ENCODE data around the gene RABGGTA. TPM values are rescaled to one million over a fixed set of nuclear protein-coding genes. Genes with fewer than 3 reads are reported as not detected.

The RABGGTA gene
- total RNA-seq, 1 experiment from 2014 or later = 25.6 TPM

DNA sequence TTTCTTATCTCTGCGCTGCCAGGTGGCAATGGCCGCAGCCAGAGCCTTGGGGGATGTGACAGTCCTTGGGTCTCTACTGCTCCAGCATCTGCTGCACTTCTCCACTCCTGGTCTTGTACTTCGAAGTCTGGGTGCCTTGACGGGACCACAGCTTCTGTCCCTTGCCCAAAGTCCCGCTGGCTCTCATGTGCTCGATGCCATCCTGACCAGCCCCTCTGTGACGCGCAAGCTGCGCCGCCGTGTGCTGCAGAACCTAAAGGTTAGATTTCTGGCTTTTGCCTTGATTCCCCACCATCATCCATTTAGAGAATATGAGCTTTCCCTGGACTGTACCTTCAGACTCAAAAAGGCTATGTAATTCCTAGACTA lies 32.6 kb upstream of the RABGGTA start:
- Histone ChIP-seq H2BK15ac (ENCODE audit: low read depth, low read length) (no peak overlapping the region), H3K79me2 (ENCODE audit: insufficient read depth, low read length) (peaks cover 4% of the 10 kb centered on the region; the same call in 1 of the 2 replicates), H2BK120ac (ENCODE audit: low read depth, low read length, poor library complexity, severe bottlenecking) (no peak overlapping the region), H3K27ac (ENCODE audit: insufficient read length, low read depth, low read length) (no peak overlapping the region), H3T11ph (ENCODE audit: low read length) (no peak overlapping the region), H3K18ac (ENCODE audit: insufficient read length, low read depth, low read length) (no peak overlapping the region), H2AFZ (ENCODE audit: low read length) (no peak overlapping the region), H4K20me1 (ENCODE audit: control insufficient read depth, insufficient read depth, insufficient read length) (no peaks in the 10 kb centered on the region), H4K91ac (ENCODE audit: insufficient read length, low read depth, low read length) (no peak overlapping the region), H3K9ac (ENCODE audit: extremely low read depth, insufficient read length, low read length) (no peak overlapping the region), H3K14ac (ENCODE audit: insufficient read depth, low read length) (no peak overlapping the region), H2BK12ac (ENCODE audit: insufficient read length, low read depth, low read length) (no peak overlapping the region), H3K23me2 (ENCODE audit: insufficient read length, low read depth, low read length, poor library complexity, severe bottlenecking) (peaks cover 9% of the 10 kb centered on the region), H3K4me1 (ENCODE audit: insufficient read depth, low read length) (peaks cover 4% of the 10 kb centered on the region; the same call in 1 of the 2 replicates), H3K27me3 (ENCODE audit: insufficient read depth, low read length) (no peaks in the 10 kb centered on the region), H3K4ac (ENCODE audit: low read depth, low read length) (no peak overlapping the region), H2BK20ac (ENCODE audit: low read depth, low read length, poor library complexity, severe bottlenecking) (no peak overlapping the region), H2BK5ac (ENCODE audit: insufficient read length, low read length) (no peak overlapping the region), H4K5ac (ENCODE audit: insufficient read length, low read depth, low read length) (no peak overlapping the region), H3K79me1 (ENCODE audit: insufficient read depth, low read depth, low read length, poor library complexity, severe bottlenecking) (peaks cover 3% of the 10 kb centered on the region), H3K56ac (ENCODE audit: insufficient read length, low read depth, low read length) (no peak overlapping the region), H3K23ac (ENCODE audit: insufficient read length, low read depth, low read length) (no peak overlapping the region), H4K8ac (replicated peaks; ENCODE audit: insufficient read length, low read depth, low read length) (no peak overlapping the region), H2AK5ac (ENCODE audit: insufficient read length, low read length) (no peak overlapping the region), H3K4me2 (ENCODE audit: insufficient read depth, insufficient read length, low read length) (no peak overlapping the region), H3K9me3 (ENCODE audit: control insufficient read depth, low read depth, low read length) (no peaks in the 10 kb centered on the region)
- H3K27ac Mint-ChIP-seq = no peak overlapping the region
- H3K27me3 Mint-ChIP-seq (ENCODE audit: low read depth) = no peaks in the 10 kb centered on the region; the same call in 1 of the 2 replicates
- TF ChIP-seq, protein P1, sequence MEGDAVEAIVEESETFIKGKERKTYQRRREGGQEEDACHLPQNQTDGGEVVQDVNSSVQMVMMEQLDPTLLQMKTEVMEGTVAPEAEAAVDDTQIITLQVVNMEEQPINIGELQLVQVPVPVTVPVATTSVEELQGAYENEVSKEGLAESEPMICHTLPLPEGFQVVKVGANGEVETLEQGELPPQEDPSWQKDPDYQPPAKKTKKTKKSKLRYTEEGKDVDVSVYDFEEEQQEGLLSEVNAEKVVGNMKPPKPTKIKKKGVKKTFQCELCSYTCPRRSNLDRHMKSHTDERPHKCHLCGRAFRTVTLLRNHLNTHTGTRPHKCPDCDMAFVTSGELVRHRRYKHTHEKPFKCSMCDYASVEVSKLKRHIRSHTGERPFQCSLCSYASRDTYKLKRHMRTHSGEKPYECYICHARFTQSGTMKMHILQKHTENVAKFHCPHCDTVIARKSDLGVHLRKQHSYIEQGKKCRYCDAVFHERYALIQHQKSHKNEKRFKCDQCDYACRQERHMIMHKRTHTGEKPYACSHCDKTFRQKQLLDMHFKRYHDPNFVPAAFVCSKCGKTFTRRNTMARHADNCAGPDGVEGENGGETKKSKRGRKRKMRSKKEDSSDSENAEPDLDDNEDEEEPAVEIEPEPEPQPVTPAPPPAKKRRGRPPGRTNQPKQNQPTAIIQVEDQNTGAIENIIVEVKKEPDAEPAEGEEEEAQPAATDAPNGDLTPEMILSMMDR (conservative IDR thresholded peaks at IDR 0.05) = no peak
- DNase-seq = no peak
- WGBS (ENCODE audit: extremely low coverage, insufficient read length, low lambda C conversion rate) = no CpG with 5 or more reads among the region's 11 CpGs
- no peaks in the 10 kb centered on the region for H3K9me3 Mint-ChIP-seq
- no peak overlapping the region; a peak in 1 of 5 replicates for H3K4me3 Mint-ChIP-seq
- H3K4me1 Mint-ChIP-seq = peaks cover 13 to 14% of the 10 kb centered on the region in 2 experiments
- peaks cover 34 to 74% (median 64%) of the 10 kb centered on the region in 3 experiments for H3K36me3 Mint-ChIP-seq (ENCODE audit: insufficient read depth in 1 of 3, low read depth in 3 of 3)

All from H9 (cell line).